SK-N-SH treated with all-trans-retinoic acid at 6 μM for 48 hours (cell line): ENCODE measurements around the gene PRRC1.

Source experiments
- ARNTL ChIP-seq: fragments of 450-650 bp; formaldehyde crosslinking; IDR thresholded peaks from 2 replicates; pipeline ENCODE4 v1.5.0; 2020; ENCODE audit warnings: low read depth, mild to moderate bottlenecking, moderate library complexity, borderline replicate concordance
- BACH2 ChIP-seq: fragments of 250-450 bp; sonication (Bioruptor Pico); IDR thresholded peaks from 2 replicates; pipeline ENCODE4 v1.9.0; 2021; ENCODE audit warnings: mild to moderate bottlenecking, borderline replicate concordance
- CREB5 ChIP-seq: fragments of 250-450 bp; sonication (Bioruptor Pico); IDR thresholded peaks from 2 replicates; pipeline ENCODE4 v1.5.1; 2020; ENCODE audit warnings: low read depth, mild to moderate bottlenecking, moderate library complexity
- GLIS3 ChIP-seq: fragments of 250-450 bp; sonication (Bioruptor Pico); IDR thresholded peaks from 2 replicates; pipeline ENCODE4 v1.5.0; 2020; ENCODE audit warnings: mild to moderate bottlenecking, moderate library complexity
- PATZ1 ChIP-seq: fragments of 250-450 bp; sonication (Bioruptor Pico); IDR thresholded peaks from 2 replicates; pipeline ENCODE4 v1.8.0; 2020; ENCODE audit warnings: mild to moderate bottlenecking, moderate library complexity, borderline replicate concordance
- RARB ChIP-seq: fragments of 250-450 bp; sonication (Bioruptor Pico); IDR thresholded peaks from 2 replicates; pipeline ENCODE4 v1.8.0; 2021; ENCODE audit warnings: mild to moderate bottlenecking, moderate library complexity
- TCF4 ChIP-seq: fragments of 250-450 bp; sonication (Bioruptor Pico); IDR thresholded peaks from 2 replicates; pipeline ENCODE4 v1.8.0; 2021; ENCODE audit warnings: mild to moderate bottlenecking, moderate library complexity, borderline replicate concordance
- ZC3H10 ChIP-seq: fragments of 250-450 bp; sonication (Bioruptor Pico); IDR thresholded peaks from 2 replicates; pipeline ENCODE4 v1.5.1; 2021; ENCODE audit warnings: mild to moderate bottlenecking, moderate library complexity
- ZFP3 ChIP-seq: fragments of 250-450 bp; sonication (Bioruptor Pico); IDR thresholded peaks from 2 replicates; pipeline ENCODE4 v1.5.0; 2020; ENCODE audit warnings: mild to moderate bottlenecking, moderate library complexity
- ZFP30 ChIP-seq: fragments of 450-650 bp; formaldehyde crosslinking; IDR thresholded peaks from 2 replicates; pipeline ENCODE4 v1.5.0; 2022; ENCODE audit warnings: mild to moderate bottlenecking, moderate library complexity

DNA sequence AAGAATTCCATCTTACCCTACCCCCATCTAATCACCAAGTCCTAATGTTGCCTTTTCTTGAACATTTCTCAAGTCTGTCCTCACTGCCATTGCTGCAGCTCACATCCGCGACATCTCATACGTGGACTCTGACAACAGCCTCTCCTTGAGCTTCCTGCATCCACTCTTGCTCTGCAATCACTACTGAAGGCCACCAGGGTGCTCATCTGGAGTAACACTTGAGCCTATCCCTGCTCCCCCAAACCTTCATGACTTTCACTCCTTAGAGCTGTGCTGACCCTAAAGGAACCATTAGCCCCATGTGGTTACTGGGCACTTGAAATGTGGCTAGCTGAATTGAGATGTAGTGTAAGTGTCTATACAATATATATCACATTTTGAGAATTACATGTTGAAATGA is 85.0 kb downstream of the PRRC1 start:
- no peak for TF ChIP-seq BACH2 (CRISPR knock-in tag)
- TF ChIP-seq ZFP3 (CRISPR knock-in tag): no peak
- TF ChIP-seq GLIS3 (CRISPR knock-in tag): no peak
- no peak for TF ChIP-seq ZFP30 (CRISPR knock-in tag)
- TF ChIP-seq TCF4 (CRISPR knock-in tag): no peak
- TF ChIP-seq RARB (CRISPR knock-in tag): no peak
- no peak for TF ChIP-seq PATZ1
- no peak for TF ChIP-seq ZC3H10 (CRISPR knock-in tag)
- TF ChIP-seq CREB5: no peak
- no peak for TF ChIP-seq ARNTL (CRISPR knock-in tag)
